GM13977 (cell line): ENCODE results near the gene GSG1L.

Source experiments
- DNase-seq: peaks from one replicate; pipeline ENCODE4 v3.0.0; 2012; ENCODE audit warnings: low spot score
- CTCF ChIP-seq: IDR thresholded peaks from 2 replicates; pipeline ENCODE4 v1.5.1; 2012; ENCODE audit warnings: mild to moderate bottlenecking, control low read depth; ENCODE audit not compliant: insufficient read depth; ENCODE audit errors: extremely low read depth, missing control alignments
- in situ Hi-C: fragments of 300-500 bp; cut with MboI; formaldehyde crosslinking; loops from one replicate; pipeline ENCODE4 v1.12.0; 2022; ENCODE audit warnings: low sequenced_read_pairs, low pct_unique_long_range_greater_than_20kb, mixed read lengths, inconsistent platforms; ENCODE audit not compliant: unreplicated experiment

Gene GSG1L

DNA sequence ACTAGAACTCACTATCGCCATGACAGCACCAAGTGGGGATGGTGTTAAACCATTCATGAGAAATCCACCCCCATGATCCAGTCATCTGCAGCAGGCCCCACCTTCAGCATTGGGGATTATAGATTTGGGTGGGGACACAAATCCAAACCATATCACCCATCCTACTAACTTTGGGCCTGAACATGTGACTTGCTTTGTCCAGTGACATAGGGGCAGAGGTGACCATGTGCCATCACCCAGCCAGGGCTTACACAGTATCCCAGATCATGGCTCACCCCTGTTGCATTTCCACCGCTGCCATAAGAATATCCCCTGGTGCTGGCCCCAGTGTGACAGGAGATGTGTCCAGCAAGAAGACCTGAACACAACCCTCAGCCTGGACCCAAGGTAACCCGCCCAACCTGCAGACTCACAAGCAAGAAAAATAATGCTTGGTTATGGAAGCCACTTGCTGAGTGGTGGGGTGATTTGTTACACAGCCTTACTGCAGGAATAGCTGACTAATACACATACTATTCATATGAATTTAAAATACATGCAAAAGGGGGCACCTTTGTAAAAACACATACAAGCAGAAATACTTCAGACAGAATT lies 130.9 kb downstream of the GSG1L start:
- no peak for TF ChIP-seq CTCF
- in situ Hi-C loops = no loop called here
- DNase-seq = no peak

GRCh38 chr16:27929818-27930217 lies 133.7 kb downstream of the GSG1L start:
- in situ Hi-C loops = no loop called here
- no peak for TF ChIP-seq CTCF
- no peak for DNase-seq

GRCh38 chr16:27928542-27928941 lies 135.0 kb downstream of the GSG1L start:
- TF ChIP-seq CTCF = no peak
- DNase-seq = no peak
- in situ Hi-C loops = no loop called here

GRCh38 chr16:27927266-27927901 lies 136.1 kb downstream of the GSG1L start:
- in situ Hi-C loops = no loop called here
- DNase-seq = no peak
- TF ChIP-seq CTCF = no peak

DNA sequence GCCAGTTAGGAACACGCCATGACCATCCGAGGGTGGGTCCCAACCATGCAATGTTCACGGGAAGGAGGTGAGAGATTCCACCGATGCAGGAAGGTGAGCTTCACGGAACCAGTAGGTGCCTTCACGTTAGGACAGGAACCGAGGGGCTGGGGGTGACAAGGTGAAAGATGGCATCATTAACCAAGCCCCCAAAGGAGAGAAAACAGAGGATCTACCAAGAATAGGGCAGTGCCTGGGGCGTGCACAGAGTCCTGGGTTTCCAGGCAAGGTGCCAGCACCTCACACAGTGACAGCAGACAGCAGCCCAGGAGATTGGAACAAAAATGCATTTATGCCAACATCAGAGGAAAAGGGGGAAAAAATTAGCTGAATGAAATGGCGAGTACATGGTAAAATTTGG lies 137.9 kb downstream of the GSG1L start:
- no peak for TF ChIP-seq CTCF
- no peak for DNase-seq
- in situ Hi-C loops = no loop called here

- no peak for DNase-seq
- in situ Hi-C loops = no loop called here
- TF ChIP-seq CTCF = no peak
Observed at GRCh38 chr16:27924411-27925118, 138.9 kb downstream of the GSG1L start.
